ENCODE data around the gene SEC31A.

The SEC31A gene

DNA sequence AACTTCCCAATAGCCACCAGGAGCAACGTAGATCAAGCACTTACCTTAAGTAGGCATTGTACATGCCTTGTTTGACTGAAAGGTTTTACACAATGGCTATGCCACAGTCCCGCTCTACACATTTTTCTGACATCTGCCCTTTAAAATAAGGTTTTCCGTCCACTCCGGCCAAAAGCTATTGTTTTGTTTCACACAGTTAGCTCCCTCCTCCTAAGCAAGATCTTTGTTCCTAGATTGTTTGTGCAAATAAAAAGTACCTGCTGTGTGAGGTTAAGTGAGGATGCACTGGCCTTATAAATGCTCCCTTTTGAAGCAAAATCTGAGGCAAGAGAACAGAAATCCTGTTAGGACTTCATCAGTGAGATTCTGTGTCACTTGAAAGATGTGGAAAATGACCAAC is 104.1 kb downstream of the SEC31A start:
- no peak overlapping the region for H3K4me3 ChIP-seq (ENCODE audit: control insufficient read depth, low read depth, low read length)
- TF ChIP-seq, protein P1, sequence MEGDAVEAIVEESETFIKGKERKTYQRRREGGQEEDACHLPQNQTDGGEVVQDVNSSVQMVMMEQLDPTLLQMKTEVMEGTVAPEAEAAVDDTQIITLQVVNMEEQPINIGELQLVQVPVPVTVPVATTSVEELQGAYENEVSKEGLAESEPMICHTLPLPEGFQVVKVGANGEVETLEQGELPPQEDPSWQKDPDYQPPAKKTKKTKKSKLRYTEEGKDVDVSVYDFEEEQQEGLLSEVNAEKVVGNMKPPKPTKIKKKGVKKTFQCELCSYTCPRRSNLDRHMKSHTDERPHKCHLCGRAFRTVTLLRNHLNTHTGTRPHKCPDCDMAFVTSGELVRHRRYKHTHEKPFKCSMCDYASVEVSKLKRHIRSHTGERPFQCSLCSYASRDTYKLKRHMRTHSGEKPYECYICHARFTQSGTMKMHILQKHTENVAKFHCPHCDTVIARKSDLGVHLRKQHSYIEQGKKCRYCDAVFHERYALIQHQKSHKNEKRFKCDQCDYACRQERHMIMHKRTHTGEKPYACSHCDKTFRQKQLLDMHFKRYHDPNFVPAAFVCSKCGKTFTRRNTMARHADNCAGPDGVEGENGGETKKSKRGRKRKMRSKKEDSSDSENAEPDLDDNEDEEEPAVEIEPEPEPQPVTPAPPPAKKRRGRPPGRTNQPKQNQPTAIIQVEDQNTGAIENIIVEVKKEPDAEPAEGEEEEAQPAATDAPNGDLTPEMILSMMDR (IDR thresholded peaks at IDR 0.05; ENCODE audit: control insufficient read depth, insufficient read depth, low read depth, low read length, missing control alignments), result no peak
- DNase-seq (ENCODE audit: low read depth), result no peak

DNA sequence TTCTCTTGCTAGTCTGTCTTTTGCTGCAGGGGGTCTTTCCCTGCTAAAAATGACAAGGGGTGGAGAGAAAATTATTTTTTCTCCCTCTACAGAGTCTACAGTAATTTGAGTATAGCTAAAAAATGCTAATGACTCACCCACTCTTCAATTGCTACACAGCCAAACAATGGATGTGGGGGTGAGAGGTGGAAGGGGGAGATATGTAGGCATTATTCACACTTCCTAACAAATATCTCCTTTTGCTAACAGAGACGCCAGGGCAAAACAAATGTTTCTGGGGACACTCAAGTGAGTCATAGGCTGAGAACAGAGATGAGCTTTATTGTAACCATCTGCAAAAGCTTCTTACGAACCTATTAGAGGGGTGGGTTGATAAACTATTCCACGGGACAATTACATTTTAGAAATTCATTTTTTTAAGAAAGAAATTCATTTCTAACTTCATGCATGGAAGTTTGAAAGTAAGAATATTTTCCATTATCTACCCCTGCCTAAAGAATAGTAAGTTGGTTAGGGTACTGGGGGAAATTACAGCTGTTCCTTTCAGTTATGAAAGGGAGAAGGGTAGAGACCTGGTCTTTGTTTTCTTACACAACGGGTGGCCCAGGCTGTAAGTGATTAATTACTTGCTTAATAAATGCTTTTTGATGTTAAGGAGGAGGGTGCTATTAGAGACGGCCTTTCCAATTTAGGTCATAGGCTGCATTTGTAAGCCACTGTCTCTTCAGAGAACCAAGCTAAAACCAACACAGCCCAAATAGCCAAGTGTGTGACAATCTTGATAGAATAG is 105.1 kb downstream of the SEC31A start:
- no peak overlapping the region for H3K4me3 ChIP-seq (ENCODE audit: control insufficient read depth, low read depth, low read length)
- DNase-seq (ENCODE audit: low read depth), result peak; percentile 78
- TF ChIP-seq, protein P1 (IDR thresholded peaks at IDR 0.05; ENCODE audit: control insufficient read depth, insufficient read depth, low read depth, low read length, missing control alignments), result no peak

DNA sequence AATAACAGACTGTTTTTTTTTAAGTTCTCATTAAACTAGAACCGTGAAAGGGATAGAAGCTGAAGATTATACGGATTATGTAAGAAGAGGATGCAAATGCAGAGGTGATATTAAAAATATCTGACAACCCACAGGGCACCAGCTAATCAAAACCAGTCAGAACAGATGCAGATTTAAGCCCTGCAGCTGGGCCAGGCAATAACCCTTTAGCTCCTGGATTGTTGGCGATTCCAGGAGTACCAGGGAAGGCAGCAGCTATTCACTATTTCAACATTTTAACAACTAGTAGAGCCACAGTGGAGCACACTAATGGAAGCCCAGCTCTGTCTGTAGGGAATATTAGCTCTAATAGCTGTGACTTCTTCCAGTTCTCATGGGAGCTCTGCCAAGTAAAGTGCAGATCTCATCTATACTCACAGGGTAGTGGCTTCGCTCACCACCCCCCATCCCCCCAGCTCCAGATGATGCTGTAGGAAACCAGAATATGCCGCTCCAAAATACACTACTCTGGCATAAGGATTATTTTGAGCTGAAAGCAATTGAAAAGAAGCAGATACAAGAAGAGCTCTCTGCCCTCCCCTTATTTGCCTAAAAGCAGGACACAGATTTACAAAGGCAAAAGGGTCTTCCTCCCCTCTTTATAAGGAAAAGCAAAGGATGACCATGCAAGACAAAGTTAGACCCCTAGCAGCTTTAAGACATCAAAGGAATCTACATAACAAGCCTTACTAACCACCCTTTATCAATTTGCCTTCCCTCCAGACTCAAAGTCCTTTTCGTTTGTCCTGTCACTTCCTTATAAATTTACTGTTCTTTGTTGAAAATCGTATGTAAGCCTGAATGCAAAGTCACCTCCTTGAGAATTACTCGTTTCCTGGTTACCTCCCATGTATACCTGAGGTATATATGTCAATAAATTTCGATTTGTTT is 106.0 kb downstream of the SEC31A start:
- DNase-seq (ENCODE audit: low read depth), result no peak
- H3K4me3 ChIP-seq (ENCODE audit: control insufficient read depth, low read depth, low read length), result peak overlapping the region; percentile 8; the same call in 1 of the 2 replicates
- TF ChIP-seq, protein P1 (IDR thresholded peaks at IDR 0.05; ENCODE audit: control insufficient read depth, insufficient read depth, low read depth, low read length, missing control alignments), result no peak

DNA sequence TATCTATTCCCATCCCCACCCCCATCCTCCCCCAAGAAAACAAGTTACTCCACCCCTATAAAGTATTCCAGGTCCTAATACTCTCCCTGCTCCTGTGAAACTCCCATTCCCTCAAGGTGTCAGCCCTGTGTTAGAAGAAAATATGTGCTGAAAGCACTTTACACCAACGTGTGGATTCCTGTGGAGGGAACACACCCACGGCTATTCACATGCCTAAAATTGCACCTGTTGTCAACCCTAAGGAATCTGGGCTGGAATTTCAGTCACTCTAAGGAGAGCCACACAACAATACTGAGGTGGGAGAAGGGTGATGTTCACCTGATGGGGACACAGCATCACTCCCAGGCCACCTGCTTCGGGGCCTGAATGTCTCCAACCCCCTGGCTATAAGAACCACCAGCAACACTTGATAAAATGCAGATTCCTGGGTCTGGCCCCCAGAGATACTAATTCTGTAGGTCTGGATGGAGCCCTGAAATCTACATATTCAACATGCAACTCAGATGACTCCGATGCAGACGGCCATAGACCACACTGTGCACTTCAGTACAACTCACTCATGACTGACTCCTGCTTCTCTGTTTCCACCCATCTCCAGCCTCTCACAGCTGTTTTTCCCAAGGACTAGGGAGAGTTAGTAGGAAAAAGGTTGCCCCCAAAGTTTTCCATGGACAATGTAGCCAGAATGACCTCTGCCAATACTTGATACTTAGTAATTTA is 108.2 kb downstream of the SEC31A start:
- H3K4me3 ChIP-seq (ENCODE audit: control insufficient read depth, low read depth, low read length), result no peak overlapping the region
- no peak for DNase-seq (ENCODE audit: low read depth)
- TF ChIP-seq, protein P1 (IDR thresholded peaks at IDR 0.05; ENCODE audit: control insufficient read depth, insufficient read depth, low read depth, low read length, missing control alignments), result no peak

DNA sequence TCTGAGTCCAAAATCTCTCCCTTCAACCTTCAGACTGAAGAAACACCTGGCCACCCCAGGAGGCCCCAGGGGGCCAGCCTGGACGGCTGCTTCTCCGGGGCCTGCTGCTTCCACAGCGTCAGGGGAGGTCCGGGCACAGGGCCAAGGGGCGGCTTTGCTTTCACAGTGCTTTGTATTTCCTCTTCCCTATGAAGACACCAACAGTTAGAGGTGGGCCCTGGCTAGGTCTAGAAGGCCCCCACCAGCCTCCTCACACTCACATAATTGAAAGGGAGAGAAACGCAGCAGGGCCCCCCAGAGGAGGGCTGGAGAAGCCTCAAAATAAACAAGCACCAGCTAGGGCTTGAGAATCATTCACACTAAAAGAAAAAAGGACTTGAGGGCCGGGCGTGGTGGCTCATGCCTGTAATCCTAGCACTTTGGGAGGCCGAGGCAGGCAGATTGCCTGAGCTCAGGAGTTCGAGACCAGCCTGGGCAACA is 110.2 kb downstream of the SEC31A start:
- no peak for DNase-seq (ENCODE audit: low read depth)
- TF ChIP-seq, protein P1 (IDR thresholded peaks at IDR 0.05; ENCODE audit: control insufficient read depth, insufficient read depth, low read depth, low read length, missing control alignments), result no peak
- no peak overlapping the region for H3K4me3 ChIP-seq (ENCODE audit: control insufficient read depth, low read depth, low read length)

DNA sequence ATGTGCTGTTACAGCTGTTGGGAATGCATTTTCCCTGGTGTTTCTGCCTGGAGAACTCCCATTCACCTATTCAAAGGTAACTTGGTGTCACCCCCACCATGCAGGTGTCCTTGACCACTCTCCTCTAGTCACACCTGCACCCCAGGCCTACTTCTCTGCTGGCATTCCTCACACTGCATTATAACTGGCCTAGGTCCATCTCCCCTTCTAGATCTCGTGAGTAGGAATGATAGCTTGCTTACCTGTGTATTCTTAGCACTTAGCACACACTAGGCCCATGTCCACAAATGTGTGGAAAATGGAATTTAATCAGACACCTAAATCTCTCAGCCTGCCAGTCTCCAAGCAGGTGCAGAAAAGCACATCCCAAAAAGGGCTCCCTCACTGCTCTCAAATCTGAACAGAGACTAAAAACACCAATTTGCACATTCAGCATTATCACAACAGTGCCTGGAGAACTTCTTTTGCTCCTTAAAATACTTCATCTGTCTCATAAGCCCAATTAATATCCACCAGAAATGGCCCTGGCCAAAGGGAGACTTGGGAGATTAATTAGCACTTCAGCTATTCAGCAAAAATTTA is 110.7 kb downstream of the SEC31A start:
- DNase-seq (ENCODE audit: low read depth), result no peak
- TF ChIP-seq, protein P1 (IDR thresholded peaks at IDR 0.05; ENCODE audit: control insufficient read depth, insufficient read depth, low read depth, low read length, missing control alignments), result no peak
- H3K4me3 ChIP-seq (ENCODE audit: control insufficient read depth, low read depth, low read length), result no peak overlapping the region

All from AG09309 (cell line).